Activated T-helper 1 cell treated with anti-CD3 and anti-CD28 coated beads, Interleukin-2, amount 50 U/mL, for 16 hours (primary cell): ENCODE measurements around the gene BNC2.

ENCODE experiments used
- DNase-seq, 2 donors: peaks; one replicate each; pipeline ENCODE4 v3.0.0-alpha.2; 2020; ENCODE audit warnings: low read depth in 1 of 2, low spot score in 1 of 2

Gene BNC2

GRCh38 chr9:16425562-16426231 is 444.8 kb downstream of the BNC2 start:
- no peak for DNase-seq

- no peak for DNase-seq
Observed at GRCh38 chr9:16422114-16422513, 448.4 kb downstream of the BNC2 start.

DNA sequence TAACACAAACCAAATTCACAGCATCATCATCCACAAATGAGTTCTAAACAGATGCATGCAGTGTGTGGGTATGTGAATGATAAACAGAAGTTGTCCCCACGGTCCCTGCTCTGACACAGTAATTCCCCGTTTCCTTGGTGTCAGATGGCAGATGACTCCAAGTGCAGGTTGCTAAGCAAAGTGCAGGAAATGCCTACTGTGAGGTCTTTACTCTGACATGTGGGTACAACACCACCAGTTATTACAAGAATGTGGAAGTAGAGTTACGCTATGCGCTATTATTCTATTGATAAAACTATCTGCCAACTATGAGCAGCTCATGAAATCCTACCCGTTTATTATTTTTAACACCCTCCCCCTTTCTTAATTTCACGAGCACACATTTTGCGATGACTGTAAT is 448.9 kb downstream of the BNC2 start:
- no peak for DNase-seq

- no peak for DNase-seq
Observed at GRCh38 chr9:16419124-16419523, 451.3 kb downstream of the BNC2 start.

- DNase-seq, result no peak
Observed at GRCh38 chr9:16418721-16419120, 451.7 kb downstream of the BNC2 start.

DNA sequence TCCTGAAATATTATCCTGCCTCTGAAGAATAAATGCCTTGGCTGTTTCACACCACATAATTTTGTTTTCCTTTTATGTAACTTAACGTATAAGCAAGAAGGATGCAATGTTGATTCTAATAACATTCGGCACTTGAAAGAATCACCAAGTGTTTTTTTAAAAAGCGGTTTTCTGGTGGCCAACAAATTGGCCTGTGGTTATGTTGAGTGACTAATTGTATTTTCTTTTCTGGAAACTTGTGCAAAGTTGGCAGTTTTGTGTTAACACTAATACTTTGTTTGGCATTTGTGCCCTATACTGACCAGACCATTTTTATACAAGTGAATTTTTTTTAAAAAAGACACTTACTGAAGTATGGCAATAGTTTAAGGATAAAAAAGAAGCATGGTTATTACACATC is 452.7 kb downstream of the BNC2 start:
- no peak for DNase-seq

GRCh38 chr9:16417161-16417560 is 453.3 kb downstream of the BNC2 start:
- no peak for DNase-seq

DNA sequence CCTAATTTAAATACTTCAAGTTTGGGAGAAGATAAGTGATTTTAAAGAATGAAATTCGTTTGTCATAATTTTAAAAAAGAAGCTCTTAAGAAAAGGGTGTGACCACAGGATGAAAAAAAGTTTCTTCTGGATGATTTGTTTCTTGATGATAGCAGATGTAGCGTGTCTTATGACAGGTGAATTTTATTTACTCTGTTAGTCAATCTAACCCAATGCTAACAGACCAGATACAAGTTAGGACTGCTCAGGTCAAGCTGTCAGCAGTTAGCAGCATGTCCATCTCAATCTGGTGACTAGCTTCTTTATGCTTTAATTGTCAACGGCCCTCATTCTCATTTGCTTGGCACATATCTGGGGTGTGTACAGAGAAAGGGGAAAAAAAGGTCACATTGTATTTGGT is 456.0 kb downstream of the BNC2 start:
- no peak for DNase-seq

- no peak for DNase-seq
Observed at GRCh38 chr9:16413509-16414016, 456.9 kb downstream of the BNC2 start.

DNA sequence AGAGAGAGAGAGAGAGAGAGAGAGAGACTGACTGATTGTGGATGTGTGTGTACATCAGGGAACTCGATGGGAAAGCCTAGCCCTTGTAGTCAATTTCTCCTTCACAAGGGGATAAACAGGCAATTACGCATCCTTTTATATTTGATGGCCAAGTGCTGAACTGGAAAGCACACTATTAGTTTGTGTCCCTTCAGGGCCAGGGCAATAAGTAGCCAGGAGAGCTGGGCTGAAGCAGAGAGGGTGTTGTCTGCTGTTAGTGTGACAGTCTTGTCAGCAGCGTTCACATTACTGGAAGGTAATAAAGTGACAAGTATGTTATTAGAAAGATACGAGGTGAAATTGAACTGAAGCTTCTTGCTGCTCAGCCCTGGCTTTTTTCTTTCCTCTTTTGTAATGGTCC is 457.7 kb downstream of the BNC2 start:
- DNase-seq, result no peak

DNA sequence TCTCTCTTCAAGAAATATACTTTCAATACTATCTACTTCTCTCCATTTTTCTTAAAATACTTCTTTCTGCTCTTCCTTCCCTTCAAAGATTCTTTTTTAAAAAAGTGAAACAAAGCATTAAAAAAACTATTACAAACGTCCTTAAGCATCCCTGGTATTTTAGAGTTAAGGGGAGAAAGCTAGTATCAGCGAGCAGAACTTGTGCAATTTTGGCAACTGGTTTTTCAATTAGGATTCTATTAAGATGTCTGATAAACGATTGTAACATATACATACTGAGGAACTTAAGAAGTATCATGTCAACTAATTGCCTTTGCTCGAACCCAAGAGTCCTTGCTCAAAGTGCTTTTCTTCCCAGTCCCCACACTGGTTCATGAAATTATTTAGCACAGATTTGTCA is 459.2 kb downstream of the BNC2 start:
- DNase-seq, result no peak

GRCh38 chr9:16410601-16411280 is 459.7 kb downstream of the BNC2 start:
- DNase-seq, result no peak

GRCh38 chr9:16407617-16408016 is 462.9 kb downstream of the BNC2 start:
- DNase-seq, result no peak

DNA sequence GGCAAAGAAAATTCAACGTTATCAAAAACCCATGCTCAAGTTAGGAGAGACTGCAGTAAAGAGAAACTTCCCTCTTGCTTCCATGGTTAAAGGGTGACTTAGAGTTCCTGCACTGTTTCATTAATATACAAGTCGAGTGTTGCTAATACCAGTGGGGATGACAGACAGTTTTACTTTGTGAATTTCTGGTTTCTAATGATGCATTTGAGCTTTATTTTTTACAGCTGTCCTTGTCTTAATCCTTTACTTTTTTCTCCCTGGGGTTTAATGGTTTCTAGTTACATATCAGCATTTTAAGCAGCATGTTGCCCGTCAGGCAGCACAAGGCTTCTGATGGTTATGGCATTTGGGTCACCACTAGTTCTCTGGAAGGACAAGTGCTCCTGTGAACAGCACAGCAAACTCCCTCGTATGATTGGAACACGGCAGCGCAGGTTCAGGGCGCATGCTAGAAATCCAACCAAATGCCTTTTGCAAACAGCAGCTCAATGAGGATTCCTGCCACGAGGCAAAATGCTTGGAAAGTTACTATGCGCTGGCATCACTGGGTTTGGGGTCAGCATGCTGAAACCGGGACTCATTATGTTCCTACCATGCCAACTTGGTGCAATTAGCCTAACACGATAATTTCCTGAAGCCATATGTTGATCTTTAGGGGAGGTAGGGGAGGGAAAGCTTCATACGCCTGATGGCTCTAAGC is 463.8 kb downstream of the BNC2 start:
- DNase-seq, result no peak

GRCh38 chr9:16405421-16405820 is 465.0 kb downstream of the BNC2 start:
- no peak for DNase-seq

- DNase-seq, result no peak
Observed at GRCh38 chr9:16401701-16402100, 468.8 kb downstream of the BNC2 start.

- no peak for DNase-seq
Observed at GRCh38 chr9:16398691-16399090, 471.8 kb downstream of the BNC2 start.

DNA sequence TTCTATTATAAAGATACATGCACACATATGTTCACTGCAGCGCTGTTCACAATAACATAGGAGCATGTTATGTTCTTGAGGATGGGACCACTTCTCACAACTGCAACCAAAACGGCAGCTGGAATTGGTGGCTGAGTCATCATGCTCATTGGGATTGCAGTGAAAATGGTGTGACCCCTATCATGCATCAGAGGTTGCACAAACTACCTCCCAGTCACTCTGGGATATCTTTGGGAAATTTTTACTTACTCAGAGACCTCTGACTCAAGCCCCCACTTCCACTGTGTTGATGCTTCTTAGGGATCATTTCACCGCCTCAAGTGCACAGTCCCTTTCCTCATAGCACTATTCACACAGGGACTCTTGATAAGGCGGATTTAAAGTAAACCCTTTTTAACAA is 474.1 kb downstream of the BNC2 start:
- no peak for DNase-seq

- DNase-seq, result no peak
Observed at GRCh38 chr9:16391369-16391768, 479.1 kb downstream of the BNC2 start.

- no peak for DNase-seq
Observed at GRCh38 chr9:16387382-16387781, 483.1 kb downstream of the BNC2 start.

DNA sequence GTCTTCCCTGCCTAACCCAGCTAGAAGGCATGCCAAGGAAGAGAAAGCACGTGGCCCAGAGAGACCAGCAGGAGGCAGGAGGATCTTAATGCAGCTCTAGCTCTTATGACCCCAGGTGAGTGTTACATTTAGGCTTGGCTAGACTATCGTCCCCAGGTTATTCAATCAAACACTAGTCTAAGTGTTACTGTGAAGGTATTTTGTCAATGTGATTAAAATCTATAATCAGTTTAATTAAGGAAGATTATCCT is 483.7 kb downstream of the BNC2 start:
- no peak for DNase-seq

- DNase-seq, result no peak
Observed at GRCh38 chr9:16386007-16386826, 484.3 kb downstream of the BNC2 start.
